Measurements from ENCODE around the gene ALG14. TPM values are rescaled to one million over a fixed set of nuclear protein-coding genes. Genes with fewer than 3 reads are reported as not detected.

The ALG14 gene
- total RNA-seq, 1 donor from 2014 or later: 1.9 TPM

DNA sequence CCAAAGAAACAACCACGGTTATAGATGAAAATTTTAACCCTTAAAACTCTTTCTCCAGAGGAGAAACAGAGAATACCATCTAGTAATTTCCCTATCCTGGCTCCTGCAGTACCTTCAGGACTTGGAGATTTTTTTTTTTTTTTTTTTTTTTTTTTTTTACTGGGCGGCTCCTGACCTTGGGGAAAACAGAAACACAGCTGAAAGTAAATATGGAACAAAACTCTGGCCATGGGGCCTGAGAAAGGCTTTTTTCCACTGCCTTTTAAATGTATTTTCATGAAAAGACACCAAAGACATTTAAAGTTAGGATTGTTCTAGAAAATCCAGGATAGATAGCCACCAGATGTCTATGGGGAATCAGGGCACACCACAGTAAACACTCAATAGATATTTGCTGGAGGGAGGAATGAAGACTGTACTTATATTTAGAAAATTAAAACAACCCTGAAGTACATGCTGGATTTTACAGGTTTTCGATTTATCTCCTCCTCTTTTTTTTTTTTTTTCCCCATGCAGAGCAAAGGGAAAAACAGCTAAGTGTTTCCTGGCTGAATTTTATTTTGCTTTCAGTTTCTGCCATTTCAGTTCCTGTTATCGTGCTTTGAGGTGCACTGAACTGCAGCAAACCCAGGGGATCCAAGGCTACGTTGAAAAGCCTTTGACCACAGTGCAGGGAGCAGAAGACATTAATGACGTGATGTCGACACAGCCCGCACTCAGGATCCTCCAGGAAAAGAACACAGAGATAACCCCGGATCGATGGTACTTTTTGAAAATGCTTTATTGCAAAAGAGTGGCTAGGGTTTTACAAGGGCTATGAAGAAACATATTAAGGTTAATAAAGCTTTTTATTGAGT lies 110.1 kb downstream of the ALG14 start:
- Mint-ChIP-seq H3K4me3 (peak overlapping the region; percentile 89), H3K36me3 (ENCODE audit: low read depth) (no peaks in the 10 kb centered on the region), H3K9me3 (no peaks in the 10 kb centered on the region), H3K4me1 (ENCODE audit: low read depth) (peaks cover 5% of the 10 kb centered on the region), H3K27me3 (ENCODE audit: insufficient read depth) (no peaks in the 10 kb centered on the region), H3K27ac (peak overlapping the region; percentile 92)
- DNase-seq (ENCODE audit: low spot score): peak; percentile 19
- intact Hi-C loops (cut with micrococcal nuclease): loop anchor here (2.0 to 10.0 kb wide), 4 partner anchors 36 to 1762 kb away; partner anchors contain the start of genes ALG14, CNN3 and PTBP2

DNA sequence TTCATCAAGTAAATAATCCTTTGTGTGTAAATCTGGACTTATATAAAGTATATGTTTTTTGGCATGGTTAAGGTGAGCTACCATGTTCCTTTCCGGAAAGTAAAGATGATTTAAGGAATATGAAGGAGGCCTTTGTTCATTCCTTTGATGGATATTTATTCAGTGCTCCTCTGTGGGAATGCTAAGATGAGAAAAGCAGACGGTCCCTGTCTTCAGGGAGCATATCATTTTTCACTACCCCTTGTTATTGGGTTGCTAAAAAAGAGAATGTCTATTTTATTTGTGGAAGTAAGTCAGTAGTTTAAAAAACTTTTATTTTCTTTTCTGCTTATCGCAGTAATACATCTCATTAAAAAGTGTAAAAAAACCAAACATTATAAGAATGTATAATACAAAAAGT lies 110.8 kb downstream of the ALG14 start:
- H3K27ac Mint-ChIP-seq: no peak overlapping the region
- no peaks in the 10 kb centered on the region for H3K27me3 Mint-ChIP-seq (ENCODE audit: insufficient read depth)
- H3K4me1 Mint-ChIP-seq (ENCODE audit: low read depth): peaks cover 5% of the 10 kb centered on the region
- H3K9me3 Mint-ChIP-seq: no peaks in the 10 kb centered on the region
- intact Hi-C loops (cut with micrococcal nuclease): loop anchor here (2.0 to 10.0 kb wide), 4 partner anchors 35 to 1763 kb away; partner anchors contain the start of genes ALG14, CNN3 and PTBP2
- no peak overlapping the region for H3K4me3 Mint-ChIP-seq
- no peak for DNase-seq (ENCODE audit: low spot score)
- no peaks in the 10 kb centered on the region for H3K36me3 Mint-ChIP-seq (ENCODE audit: low read depth)

DNA sequence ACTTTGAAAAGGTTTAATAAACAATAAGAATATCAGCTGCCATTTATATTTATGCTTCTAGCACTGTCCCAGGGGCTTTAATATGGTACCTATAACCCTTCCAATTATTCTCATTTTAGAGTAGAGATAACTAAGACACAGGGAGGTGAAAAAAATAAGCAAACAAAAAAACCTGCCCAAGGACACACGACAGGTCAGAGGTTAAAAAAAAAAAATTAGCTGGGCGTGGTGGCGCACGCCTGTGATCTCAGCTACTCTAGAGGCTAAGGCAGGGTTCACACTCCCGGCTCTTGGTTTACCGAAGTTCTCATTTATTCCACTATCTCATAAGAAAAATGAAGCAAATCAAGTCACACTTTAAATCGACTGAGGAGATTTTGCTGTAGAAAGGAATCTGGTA lies 111.2 kb downstream of the ALG14 start:
- intact Hi-C loops (cut with micrococcal nuclease): loop anchor here (5.0 to 10.0 kb wide), 3 partner anchors 83 to 1763 kb away; partner anchors contain the start of genes ALG14 and PTBP2
- H3K27ac Mint-ChIP-seq: no peak overlapping the region
- H3K4me3 Mint-ChIP-seq: no peak overlapping the region
- no peaks in the 10 kb centered on the region for H3K9me3 Mint-ChIP-seq
- no peaks in the 10 kb centered on the region for H3K27me3 Mint-ChIP-seq (ENCODE audit: insufficient read depth)
- DNase-seq (ENCODE audit: low spot score): no peak
- H3K36me3 Mint-ChIP-seq (ENCODE audit: low read depth): no peaks in the 10 kb centered on the region
- H3K4me1 Mint-ChIP-seq (ENCODE audit: low read depth): peaks cover 5% of the 10 kb centered on the region

DNA sequence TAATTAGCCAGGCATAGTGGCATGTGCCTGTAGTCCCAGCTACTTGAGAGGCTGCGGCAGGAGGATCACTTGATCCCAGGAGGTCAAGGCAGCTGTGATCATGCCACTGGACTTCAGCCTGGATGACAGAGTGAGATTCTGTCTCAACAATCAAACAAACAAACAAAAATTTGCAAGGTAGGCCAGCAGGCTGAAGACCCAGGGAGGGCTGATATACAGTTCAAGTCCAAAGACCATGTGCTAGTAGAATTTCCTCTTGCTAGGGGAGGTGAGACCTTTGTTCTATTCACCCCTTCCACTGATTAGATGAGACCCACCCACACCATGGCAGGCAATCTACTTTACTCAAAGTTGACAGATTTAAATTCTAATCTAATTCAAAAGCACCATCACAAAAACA lies 114.7 kb downstream of the ALG14 start:
- Mint-ChIP-seq H3K27ac (no peak overlapping the region), H3K9me3 (no peaks in the 10 kb centered on the region), H3K4me3 (no peak overlapping the region), H3K27me3 (ENCODE audit: insufficient read depth) (no peaks in the 10 kb centered on the region), H3K4me1 (ENCODE audit: low read depth) (peaks cover 4% of the 10 kb centered on the region), H3K36me3 (ENCODE audit: low read depth) (no peaks in the 10 kb centered on the region)
- no peak for DNase-seq (ENCODE audit: low spot score)
- intact Hi-C loops (cut with micrococcal nuclease): no loop called here

DNA sequence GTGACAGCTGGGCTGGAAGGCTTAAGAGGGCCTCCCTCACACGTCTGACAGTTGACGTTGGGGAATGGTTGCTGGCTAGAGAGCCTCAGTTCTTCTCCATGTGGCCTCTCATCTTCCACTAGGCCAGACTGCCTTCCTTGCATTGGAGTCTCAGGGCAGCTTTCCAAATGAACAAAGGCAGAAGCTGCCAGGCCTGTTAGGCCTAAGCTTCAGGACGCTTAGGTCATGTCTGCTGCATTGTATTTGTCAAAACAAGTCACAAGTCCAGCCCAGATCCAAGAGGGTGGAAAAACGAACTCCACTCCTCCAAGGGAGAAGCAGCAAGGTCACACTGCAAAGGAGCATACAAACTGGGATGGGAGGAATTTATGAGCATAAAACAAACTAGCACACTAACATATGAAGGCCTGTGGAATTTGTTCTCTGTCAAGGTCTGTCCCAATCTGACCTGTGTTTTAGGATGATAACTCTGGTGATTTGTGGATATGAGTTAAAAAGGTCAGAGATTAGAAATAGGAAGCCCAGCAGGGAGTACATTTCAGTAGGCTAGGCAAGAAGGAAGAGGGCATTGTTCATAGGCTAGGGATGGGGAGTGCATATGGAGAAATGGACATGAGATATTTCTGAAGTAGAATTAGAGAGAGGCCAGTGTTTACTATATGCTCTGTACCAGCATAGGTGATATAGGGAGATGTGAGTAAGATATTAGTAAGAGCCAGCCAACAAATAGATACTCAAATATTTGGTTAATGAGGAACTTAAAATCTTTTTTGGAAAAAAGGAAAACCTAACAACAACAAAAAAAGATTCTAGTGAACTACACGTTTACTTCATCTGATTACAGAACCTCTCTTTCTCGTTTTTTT lies 116.8 kb downstream of the ALG14 start:
- H3K4me1 Mint-ChIP-seq (ENCODE audit: low read depth): no peaks in the 10 kb centered on the region
- peaks cover 3% of the 10 kb centered on the region for H3K9me3 Mint-ChIP-seq
- intact Hi-C loops (cut with micrococcal nuclease): no loop called here
- DNase-seq (ENCODE audit: low spot score): no peak
- no peak overlapping the region for H3K27ac Mint-ChIP-seq
- no peaks in the 10 kb centered on the region for H3K27me3 Mint-ChIP-seq (ENCODE audit: insufficient read depth)
- no peak overlapping the region for H3K4me3 Mint-ChIP-seq
- no peaks in the 10 kb centered on the region for H3K36me3 Mint-ChIP-seq (ENCODE audit: low read depth)

DNA sequence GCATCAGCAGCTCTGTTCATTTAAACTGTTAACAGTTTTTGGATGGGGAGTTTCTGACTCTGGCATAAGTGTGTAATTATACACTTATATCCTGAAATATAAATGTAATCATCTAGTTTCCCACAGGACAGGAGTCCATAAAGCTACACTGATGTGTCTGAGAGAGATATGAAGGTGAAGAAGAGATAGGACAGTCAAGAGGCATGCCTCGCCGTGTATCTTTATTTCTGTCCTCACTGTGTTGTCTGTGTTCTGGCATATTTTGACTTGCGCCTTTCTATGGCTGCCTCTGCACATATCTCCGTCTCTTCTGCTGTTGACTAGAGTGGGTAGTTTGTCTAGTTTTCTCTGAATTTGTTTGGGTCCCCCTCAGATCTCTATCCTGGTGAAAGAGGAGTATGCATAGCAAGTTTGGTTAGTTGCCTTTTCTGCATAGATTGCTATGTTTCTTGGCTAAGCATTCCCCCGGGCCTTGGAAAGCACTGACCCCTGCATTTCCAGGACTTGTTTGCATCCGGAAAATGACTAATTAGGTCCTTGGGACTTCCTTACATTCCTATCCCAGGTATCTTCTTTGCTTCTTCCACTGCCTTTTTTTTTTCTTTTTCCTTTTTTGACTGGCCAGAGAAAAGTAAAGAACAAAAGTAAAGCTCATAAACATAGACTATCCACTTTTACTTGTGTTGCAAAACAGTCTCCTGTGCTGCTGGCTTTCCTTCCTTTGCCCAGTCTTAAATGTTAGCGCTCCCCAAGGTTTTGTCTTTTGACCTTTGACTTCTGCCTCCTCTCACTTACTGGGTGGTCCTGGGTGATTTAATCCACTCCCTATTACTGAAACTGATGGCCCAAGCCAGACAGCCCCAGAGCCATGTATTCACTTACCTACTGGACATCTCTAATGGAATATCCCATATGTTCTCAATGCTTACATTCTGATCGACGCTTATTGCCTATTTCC lies 118.2 kb downstream of the ALG14 start:
- Mint-ChIP-seq H3K27ac (no peak overlapping the region), H3K4me3 (no peak overlapping the region), H3K4me1 (ENCODE audit: low read depth) (no peaks in the 10 kb centered on the region), H3K27me3 (ENCODE audit: insufficient read depth) (no peaks in the 10 kb centered on the region), H3K9me3 (peaks cover 3% of the 10 kb centered on the region), H3K36me3 (ENCODE audit: low read depth) (no peaks in the 10 kb centered on the region)
- DNase-seq (ENCODE audit: low spot score): no peak
- intact Hi-C loops (cut with micrococcal nuclease): no loop called here

DNA sequence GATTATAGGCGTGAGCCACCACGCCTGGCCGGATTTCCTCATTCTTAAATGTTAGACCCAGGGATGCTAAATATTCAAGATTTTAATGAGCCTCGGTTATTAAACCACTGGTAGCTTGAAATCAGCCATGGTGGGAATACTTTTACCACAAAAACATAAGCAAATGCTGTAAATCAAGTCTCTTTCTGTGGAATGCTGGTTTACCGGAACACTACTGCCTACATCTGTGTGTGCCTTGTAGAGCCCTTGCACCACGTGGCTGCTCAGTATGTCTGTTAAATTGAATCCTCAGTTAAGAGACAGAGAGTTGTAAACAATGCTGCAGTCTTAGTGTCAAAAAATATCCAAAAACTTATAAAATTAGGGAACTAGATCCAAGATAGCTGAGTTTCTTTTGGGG lies 119.0 kb downstream of the ALG14 start:
- intact Hi-C loops (cut with micrococcal nuclease): no loop called here
- Mint-ChIP-seq H3K27me3 (ENCODE audit: insufficient read depth) (no peaks in the 10 kb centered on the region), H3K4me1 (ENCODE audit: low read depth) (no peaks in the 10 kb centered on the region), H3K4me3 (no peak overlapping the region), H3K27ac (no peak overlapping the region), H3K9me3 (peaks cover 3% of the 10 kb centered on the region), H3K36me3 (ENCODE audit: low read depth) (no peaks in the 10 kb centered on the region)
- no peak for DNase-seq (ENCODE audit: low spot score)

DNA sequence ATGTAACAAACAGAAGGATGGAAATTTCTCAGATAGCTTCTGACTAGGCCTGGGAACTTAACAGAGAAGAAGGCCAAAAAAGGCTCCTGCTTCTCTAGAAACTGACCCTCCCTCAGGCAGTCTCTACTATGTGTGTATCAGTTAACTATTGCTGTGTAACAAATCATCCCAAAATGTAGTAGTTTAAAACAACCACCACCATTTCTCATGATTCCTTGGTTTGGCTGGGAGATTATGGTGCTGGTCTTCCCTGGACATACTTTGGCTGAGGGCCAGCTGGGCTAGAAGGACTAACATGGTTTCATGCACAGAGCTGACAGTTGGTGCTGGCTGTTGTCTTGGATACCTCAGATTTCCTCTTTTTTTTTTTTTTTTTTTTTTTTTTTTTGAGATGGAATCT lies 119.6 kb downstream of the ALG14 start:
- DNase-seq (ENCODE audit: low spot score): no peak
- no peak overlapping the region for H3K4me3 Mint-ChIP-seq
- peaks cover 3% of the 10 kb centered on the region for H3K9me3 Mint-ChIP-seq

DNA sequence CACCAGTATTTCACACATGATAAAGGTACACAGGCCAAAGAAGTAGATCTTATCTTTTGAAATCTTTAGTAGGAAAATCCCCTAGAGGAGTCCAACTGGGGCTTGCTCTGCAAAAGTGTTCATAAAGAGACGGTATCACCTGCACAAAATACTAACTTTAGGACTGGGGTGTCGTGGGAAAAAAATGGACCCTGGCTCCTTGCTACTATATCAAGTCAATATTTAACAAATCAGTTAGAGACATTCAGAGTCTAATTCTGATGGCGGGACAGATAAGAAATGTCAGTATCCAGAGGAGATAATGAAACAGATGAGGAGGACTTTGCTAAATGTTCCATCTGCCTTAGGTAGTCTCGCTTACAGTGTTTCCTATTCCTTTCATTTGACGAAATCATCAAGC lies 120.2 kb downstream of the ALG14 start:
- no peak overlapping the region for H3K4me3 Mint-ChIP-seq
- peaks cover 3% of the 10 kb centered on the region for H3K9me3 Mint-ChIP-seq
- no peak overlapping the region for H3K27ac Mint-ChIP-seq
- intact Hi-C loops (cut with micrococcal nuclease): no loop called here
- no peak for DNase-seq (ENCODE audit: low spot score)
- no peaks in the 10 kb centered on the region for H3K36me3 Mint-ChIP-seq (ENCODE audit: low read depth)
- H3K27me3 Mint-ChIP-seq (ENCODE audit: insufficient read depth): no peaks in the 10 kb centered on the region
- no peaks in the 10 kb centered on the region for H3K4me1 Mint-ChIP-seq (ENCODE audit: low read depth)

More for the DNA sequence above, 119.6 kb downstream of the ALG14 start:
- H3K4me1 Mint-ChIP-seq (ENCODE audit: low read depth): no peaks in the 10 kb centered on the region
- intact Hi-C loops (cut with micrococcal nuclease): no loop called here
- H3K36me3 Mint-ChIP-seq (ENCODE audit: low read depth): no peaks in the 10 kb centered on the region
- no peak overlapping the region for H3K27ac Mint-ChIP-seq
- no peaks in the 10 kb centered on the region for H3K27me3 Mint-ChIP-seq (ENCODE audit: insufficient read depth)

DNA sequence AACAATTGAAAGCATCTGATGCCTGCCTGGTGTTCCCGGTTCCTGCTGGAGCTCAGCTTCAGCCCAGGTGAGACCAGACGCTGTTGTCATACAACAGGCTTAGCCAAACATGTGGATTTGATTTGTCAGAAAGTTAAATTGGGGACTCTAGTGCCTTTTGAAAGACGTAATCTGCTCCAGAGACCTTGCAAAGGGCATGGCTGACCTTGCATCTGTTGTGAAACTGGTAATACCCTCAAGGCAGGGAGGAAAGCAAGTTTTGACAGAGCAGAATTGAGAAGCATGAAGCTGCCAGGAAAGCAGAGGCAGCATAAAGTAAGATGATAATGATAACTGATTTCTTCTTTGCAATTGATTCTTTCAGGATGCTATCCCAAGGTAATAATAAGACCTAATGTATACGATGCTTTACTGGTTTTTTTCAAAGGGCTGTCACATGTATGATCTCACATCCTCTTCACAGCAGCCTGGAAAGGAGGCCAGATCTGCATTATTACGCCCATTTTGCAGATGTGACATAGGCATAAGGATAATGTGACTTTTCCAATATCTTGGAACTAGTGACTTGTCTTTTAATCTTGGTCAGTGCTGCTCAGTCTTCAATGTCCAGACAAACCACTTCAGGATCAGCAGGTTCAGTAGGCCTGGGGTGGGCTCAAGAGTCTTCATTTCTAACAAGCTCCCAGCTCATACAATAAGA lies 121.1 kb downstream of the ALG14 start:
- Mint-ChIP-seq H3K4me1 (ENCODE audit: low read depth) (no peaks in the 10 kb centered on the region), H3K27me3 (ENCODE audit: insufficient read depth) (no peaks in the 10 kb centered on the region), H3K4me3 (no peak overlapping the region), H3K9me3 (peaks cover 3% of the 10 kb centered on the region), H3K36me3 (ENCODE audit: low read depth) (no peaks in the 10 kb centered on the region), H3K27ac (no peak overlapping the region)
- intact Hi-C loops (cut with micrococcal nuclease): no loop called here
- no peak for DNase-seq (ENCODE audit: low spot score)

DNA sequence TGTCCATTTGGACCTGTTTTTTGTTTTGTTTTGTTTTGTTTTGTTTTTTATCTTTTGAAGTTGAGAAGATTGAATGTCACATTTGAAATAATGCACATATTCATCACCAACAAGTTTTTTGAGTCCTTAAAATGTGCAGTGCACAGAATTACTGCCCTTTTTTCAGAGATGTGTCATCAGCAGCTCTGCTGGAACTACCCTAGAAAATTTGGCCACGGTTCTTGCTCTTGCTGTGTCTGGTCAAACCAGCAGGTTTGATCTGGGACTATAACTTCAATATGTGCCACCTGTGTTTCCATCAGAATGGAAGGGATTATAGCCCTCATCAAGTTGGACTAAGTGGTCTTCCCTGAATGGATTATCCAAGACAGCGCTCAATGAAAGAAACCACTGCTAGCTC lies 121.7 kb downstream of the ALG14 start:
- no peak for DNase-seq (ENCODE audit: low spot score)
- no peak overlapping the region for H3K4me3 Mint-ChIP-seq
- no peak overlapping the region for H3K27ac Mint-ChIP-seq
- no peaks in the 10 kb centered on the region for H3K36me3 Mint-ChIP-seq (ENCODE audit: low read depth)
- no peaks in the 10 kb centered on the region for H3K27me3 Mint-ChIP-seq (ENCODE audit: insufficient read depth)
- H3K9me3 Mint-ChIP-seq: peaks cover 3% of the 10 kb centered on the region
- H3K4me1 Mint-ChIP-seq (ENCODE audit: low read depth): no peaks in the 10 kb centered on the region
- intact Hi-C loops (cut with micrococcal nuclease): no loop called here
